Measurements from ENCODE around the gene LBX1.

LBX1 gene

DNA sequence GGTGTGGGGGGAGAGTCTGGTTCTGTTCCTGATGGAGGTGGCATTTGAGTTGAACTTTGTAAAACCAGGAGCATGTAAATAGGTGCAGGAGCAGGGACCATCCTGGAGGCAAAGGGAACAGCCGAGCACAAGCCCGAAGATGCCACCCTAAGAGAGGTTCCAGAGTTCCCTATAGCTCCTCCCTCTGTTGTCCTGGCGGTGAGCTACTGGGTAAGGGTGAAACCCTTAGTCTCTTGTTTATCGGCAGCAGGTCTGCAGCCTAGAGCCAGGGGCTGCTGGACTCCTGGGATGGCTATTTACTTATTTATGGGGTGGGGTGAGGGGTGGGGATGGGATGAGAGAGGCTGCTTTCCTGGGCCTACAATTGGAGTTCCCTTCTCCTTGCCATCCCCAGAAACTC lies 6.5 kb upstream of the LBX1 start:
- Histone ChIP-seq H3K27ac (no peak overlapping the region), H3K4me3 (no peak overlapping the region)
- TF ChIP-seq, protein P1, sequence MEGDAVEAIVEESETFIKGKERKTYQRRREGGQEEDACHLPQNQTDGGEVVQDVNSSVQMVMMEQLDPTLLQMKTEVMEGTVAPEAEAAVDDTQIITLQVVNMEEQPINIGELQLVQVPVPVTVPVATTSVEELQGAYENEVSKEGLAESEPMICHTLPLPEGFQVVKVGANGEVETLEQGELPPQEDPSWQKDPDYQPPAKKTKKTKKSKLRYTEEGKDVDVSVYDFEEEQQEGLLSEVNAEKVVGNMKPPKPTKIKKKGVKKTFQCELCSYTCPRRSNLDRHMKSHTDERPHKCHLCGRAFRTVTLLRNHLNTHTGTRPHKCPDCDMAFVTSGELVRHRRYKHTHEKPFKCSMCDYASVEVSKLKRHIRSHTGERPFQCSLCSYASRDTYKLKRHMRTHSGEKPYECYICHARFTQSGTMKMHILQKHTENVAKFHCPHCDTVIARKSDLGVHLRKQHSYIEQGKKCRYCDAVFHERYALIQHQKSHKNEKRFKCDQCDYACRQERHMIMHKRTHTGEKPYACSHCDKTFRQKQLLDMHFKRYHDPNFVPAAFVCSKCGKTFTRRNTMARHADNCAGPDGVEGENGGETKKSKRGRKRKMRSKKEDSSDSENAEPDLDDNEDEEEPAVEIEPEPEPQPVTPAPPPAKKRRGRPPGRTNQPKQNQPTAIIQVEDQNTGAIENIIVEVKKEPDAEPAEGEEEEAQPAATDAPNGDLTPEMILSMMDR (IDR thresholded peaks at IDR 0.05) = no peak

DNA sequence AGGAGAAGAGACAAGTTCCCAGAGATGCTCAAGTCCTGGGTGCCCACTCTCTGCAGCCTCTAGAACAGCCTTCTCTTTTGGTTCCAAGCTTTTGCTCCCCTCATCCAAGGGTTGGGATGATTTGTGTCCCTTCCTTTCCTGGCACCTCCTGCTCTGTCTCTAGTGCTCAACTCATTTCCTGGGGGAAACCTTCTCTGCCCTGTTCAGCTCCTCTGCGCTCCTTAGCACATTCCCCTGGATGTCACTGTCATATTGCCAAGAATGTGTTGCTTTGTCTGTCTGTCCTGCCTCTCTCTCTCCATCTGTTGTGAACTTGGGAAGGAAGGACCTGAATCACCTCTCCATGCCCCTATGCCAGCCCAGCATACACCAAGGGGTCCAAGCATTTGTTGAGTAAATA lies 5.1 kb upstream of the LBX1 start:
- no peak overlapping the region for H3K27ac ChIP-seq
- no peak for DNase-seq (ENCODE audit: low spot score)
- H3K4me3 ChIP-seq = no peak overlapping the region
- TF ChIP-seq, protein P1 (IDR thresholded peaks at IDR 0.05) = no peak

More for the DNA sequence above, 6.5 kb upstream of the LBX1 start:
- DNase-seq (ENCODE audit: low spot score) = no peak

DNA sequence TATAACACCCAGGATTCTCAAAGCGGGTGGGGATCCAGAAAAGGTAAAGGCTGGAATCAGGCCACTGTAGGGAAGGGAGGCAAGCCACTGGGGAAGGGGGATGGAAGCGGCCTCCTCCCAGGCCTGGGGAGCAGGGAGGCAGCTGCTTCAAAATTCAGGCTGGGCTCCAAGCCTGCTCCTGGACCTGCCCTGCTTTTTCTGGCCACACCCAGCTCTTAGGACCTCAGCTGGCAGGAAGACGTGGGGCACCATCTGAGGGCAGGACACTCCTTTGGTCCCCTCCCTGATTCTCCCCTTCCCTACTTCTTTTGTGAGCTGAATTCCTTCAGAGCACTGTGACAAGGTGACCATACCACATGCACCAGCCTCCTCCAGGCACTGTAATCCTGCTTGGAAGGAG lies 4.6 kb upstream of the LBX1 start:
- H3K4me3 ChIP-seq = no peak overlapping the region
- no peak for DNase-seq (ENCODE audit: low spot score)
- H3K27ac ChIP-seq = no peak overlapping the region
- TF ChIP-seq, protein P1 (IDR thresholded peaks at IDR 0.05) = no peak

DNA sequence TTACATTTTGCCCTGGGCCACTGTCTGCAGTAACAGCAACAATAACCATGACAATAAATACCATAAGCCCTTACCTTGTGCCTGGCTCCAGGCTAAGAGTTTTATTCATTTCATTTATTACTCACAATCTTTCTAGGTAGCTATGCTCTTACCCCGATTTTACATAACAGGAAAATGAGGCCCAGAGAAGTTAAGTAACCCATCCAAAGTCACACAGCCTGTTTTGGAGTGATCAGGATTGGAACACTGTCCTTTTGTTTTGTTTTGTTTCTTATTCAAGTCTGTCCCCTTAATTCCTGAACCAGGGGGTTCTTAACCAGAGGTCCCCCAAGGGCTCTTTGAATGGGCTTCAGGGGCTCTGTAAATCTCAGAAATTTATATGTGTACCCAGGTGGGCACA lies 4.2 kb upstream of the LBX1 start:
- Histone ChIP-seq H3K27ac (no peak overlapping the region), H3K4me3 (no peak overlapping the region)
- TF ChIP-seq, protein P1 (IDR thresholded peaks at IDR 0.05) = no peak
- DNase-seq (ENCODE audit: low spot score) = no peak

DNA sequence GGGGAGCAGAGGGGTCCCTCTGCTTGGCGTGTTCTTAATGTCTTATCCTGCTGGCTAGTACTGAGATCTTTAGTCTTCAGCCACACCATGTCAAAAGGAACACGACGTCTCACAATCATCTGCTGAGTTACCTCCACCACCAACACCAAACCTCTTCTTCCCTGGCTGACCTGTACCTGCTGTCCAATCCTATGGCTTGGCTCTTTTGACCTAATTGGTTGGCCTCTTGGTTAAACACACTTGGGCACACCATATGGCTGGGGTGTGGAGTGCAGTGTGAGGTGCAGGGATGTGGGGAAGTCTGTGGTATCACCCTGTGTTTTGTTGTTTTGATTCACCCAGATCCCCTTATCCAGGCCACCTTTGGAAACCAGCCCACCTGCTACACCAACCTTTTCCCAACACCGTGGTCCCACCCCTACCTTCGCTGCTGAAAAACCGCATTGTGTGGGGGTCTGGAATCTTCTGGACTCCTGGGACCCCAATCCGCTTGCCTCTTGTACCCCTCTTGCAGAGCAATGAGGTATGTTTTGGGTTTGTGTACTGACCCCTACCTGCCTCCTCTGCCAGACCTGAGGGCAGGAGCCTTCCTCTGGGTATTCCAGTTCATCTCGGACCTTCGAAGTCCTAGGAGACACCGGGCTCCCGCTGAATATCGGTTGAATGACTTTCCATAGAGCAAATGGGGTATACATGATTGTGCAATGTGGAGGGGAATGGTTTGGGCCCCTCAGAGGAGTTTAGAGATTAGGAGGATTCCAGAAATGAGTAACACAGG lies 2.8 kb upstream of the LBX1 start:
- Histone ChIP-seq H3K27ac (no peak overlapping the region), H3K4me3 (no peak overlapping the region)
- TF ChIP-seq, protein P1 (IDR thresholded peaks at IDR 0.05) = no peak
- no peak for DNase-seq (ENCODE audit: low spot score)

DNA sequence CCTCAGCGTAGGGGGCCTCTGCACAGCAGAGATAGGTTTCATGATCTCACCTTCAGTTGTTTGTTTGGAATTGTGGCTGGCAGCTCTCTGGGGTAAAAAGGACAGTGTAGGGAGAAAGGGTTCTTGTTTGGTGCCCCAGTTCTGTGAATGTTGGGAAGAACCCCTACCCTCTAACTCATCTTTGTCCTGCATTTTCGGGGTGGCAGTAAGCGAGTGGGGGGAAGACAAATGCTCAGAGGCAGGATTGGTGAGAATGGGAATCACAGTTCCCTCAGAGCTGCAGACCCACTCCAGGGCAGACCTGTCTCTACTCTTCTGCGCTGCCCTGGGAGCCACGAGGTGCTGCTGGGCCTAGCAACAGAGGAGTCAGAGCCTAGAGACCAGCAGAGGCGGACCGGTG lies 1.8 kb upstream of the LBX1 start:
- Histone ChIP-seq H3K4me3 (no peak overlapping the region), H3K27ac (no peak overlapping the region)
- TF ChIP-seq, protein P1 (IDR thresholded peaks at IDR 0.05) = no peak
- no peak for DNase-seq (ENCODE audit: low spot score)

DNA sequence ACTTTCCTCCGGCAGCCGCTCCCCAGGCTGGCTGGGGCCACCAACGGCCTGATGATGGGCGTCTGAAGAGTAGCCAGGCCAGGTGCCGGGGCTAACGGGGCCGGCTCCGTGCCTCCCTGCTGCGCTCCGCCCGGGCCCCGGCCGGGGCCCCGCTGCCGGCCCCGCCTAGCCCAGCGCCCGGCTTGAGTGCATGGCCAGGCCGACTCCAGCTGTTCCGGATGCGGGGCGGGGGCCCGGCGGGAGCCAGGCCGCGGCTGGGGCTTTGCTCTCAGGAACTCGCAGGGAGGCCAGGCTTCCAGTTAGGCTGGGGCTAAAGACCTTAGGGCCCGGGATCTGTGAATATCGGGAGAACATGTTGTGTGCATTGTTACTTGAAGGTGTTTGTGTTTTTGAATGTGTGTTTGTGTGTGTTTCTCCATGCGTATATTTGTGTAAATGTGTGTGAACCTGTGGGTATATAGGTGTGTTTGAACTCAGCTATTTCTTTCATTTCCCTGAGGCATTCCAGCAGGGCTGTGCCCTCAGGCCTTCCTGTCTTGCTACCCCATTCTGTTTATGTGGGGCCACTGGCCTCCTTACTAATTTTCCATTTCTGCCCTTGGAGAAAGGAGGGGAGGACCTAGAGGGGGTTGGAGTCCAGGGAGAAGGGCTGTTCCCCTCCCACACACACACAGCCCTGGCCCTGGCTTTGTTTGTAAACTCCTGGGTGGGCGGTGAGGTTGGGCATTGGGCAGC lies 1.1 kb upstream of the LBX1 start:
- Histone ChIP-seq H3K27ac (no peak overlapping the region), H3K4me3 (peak overlapping the region; percentile 60)
- TF ChIP-seq, protein P1 (IDR thresholded peaks at IDR 0.05) = no peak
- no peak for DNase-seq (ENCODE audit: low spot score)

Measured in coronary artery (tissue), 2 donors.